GM12875 (cell line): Measurements from ENCODE around the gene SLC7A1.

Source experiments
- H3K4me3 ChIP-seq: one replicate; pipeline ENCODE4 v1.5.1; 2011; ENCODE audit warnings: low read depth, low read length, control low read depth
- CTCF ChIP-seq: IDR thresholded peaks from 2 replicates; pipeline ENCODE4 v1.5.1; 2011; ENCODE audit warnings: low read depth, mild to moderate bottlenecking, control low read depth, inconsistent platforms, low read length, moderate library complexity, borderline replicate concordance; ENCODE audit not compliant: insufficient read depth

SLC7A1 gene

GRCh38 chr13:29532116-29532515 lies 63.4 kb downstream of the SLC7A1 start:
- H3K4me3 ChIP-seq = no peak overlapping the region

GRCh38 chr13:29530901-29531300 lies 64.6 kb downstream of the SLC7A1 start:
- H3K4me3 ChIP-seq = no peak overlapping the region
- no peak for TF ChIP-seq CTCF

More at GRCh38 chr13:29532116-29532515, 63.4 kb downstream of the SLC7A1 start:
- no peak for TF ChIP-seq CTCF

GRCh38 chr13:29529754-29530153 lies 65.7 kb downstream of the SLC7A1 start:
- TF ChIP-seq CTCF = no peak
- H3K4me3 ChIP-seq = no peak overlapping the region

- H3K4me3 ChIP-seq = no peak overlapping the region
- TF ChIP-seq CTCF = no peak
These were observed 67.6 kb downstream of the SLC7A1 start for GRCh38 chr13:29527916-29528315.

- TF ChIP-seq CTCF = no peak
- no peak overlapping the region for H3K4me3 ChIP-seq
These were observed 68.0 kb downstream of the SLC7A1 start for GRCh38 chr13:29527511-29527910.

- H3K4me3 ChIP-seq = no peak overlapping the region
- TF ChIP-seq CTCF = no peak
These were observed 68.7 kb downstream of the SLC7A1 start for GRCh38 chr13:29526741-29527140.

GRCh38 chr13:29525757-29526156 lies 69.7 kb downstream of the SLC7A1 start:
- TF ChIP-seq CTCF = no peak
- no peak overlapping the region for H3K4me3 ChIP-seq
